NCI-H526 treated with DMSO at 0.1 percent for 48 hours (cell line): Measurements from ENCODE around the gene KIF6.

Source experiments
- DNase-seq: peaks from one replicate; lab custom pipeline; 2025; lab: John Stamatoyannopoulos, UW

The KIF6 gene

DNA sequence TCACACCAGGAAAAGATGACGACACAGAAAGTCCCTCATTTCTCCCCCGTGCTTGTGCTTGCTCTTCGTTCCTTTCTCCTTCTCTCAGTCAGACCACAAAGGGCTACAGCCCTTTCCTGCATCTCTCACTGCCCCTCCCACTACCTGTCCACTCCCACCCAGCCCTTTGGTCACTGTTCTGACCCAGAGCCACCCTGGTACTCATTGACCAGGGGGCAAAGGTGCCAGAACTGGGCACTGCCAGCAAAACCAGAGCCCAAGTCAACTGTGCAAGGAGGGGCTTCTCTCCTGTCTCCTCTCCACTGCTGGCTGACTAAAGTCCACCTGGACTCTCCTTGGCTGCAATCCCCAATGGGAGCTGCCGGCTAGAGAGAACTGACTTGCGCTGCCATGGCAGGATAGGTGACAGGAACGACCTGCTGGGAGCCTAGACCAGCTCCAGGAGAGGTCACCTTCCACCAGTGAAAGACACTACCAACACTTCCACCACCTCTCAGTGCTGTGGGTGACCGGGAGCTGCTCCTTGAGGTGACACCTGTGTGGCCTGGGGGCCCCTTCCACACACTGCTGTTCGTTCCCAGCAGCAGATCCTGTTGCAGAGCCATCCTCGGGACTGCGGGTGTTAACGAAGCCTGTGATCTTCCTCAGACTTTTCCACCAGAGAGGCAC lies 443.8 kb downstream of the KIF6 start:
- DNase-seq: no peak

DNA sequence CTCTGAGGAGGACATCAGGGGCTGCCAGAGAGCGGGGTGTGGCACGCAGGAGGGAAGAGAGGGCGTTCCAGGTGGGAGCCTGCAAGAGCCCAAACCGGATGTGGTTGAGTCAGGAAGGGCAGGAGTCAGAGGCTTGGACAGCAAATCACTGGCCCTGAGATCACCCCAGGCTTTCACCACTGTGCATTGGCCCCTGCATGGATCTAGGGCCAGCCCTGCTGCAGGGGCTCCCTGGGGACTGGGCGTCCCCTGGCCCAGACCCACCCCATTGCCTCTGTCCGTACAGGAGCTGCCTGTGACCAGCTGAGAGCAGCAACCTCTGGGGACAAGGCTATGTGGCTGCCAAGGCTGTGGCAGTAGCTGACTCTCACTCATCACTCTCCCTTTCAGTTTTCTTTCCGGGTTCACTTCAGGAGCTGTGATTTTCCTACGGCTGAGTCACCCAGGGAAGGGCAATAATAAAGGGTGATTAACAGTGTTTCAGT lies 444.9 kb downstream of the KIF6 start:
- DNase-seq: no peak
